NCI-H2081 (cell line): ENCODE data around the gene RIMBP2.
A peak's percentile ranks its signal among the peaks of the same experiment; 100 is the strongest.
"Not testable (repeated sequence)": the region's sequence is repeated elsewhere in the genome, so short reads cannot be mapped to it uniquely, and the experiment has no call there.

Source experiments
- DNase-seq, 2 experiments: peaks; one replicate each; lab custom pipeline; 2025; lab: John Stamatoyannopoulos, UW

RIMBP2 gene, protein sequence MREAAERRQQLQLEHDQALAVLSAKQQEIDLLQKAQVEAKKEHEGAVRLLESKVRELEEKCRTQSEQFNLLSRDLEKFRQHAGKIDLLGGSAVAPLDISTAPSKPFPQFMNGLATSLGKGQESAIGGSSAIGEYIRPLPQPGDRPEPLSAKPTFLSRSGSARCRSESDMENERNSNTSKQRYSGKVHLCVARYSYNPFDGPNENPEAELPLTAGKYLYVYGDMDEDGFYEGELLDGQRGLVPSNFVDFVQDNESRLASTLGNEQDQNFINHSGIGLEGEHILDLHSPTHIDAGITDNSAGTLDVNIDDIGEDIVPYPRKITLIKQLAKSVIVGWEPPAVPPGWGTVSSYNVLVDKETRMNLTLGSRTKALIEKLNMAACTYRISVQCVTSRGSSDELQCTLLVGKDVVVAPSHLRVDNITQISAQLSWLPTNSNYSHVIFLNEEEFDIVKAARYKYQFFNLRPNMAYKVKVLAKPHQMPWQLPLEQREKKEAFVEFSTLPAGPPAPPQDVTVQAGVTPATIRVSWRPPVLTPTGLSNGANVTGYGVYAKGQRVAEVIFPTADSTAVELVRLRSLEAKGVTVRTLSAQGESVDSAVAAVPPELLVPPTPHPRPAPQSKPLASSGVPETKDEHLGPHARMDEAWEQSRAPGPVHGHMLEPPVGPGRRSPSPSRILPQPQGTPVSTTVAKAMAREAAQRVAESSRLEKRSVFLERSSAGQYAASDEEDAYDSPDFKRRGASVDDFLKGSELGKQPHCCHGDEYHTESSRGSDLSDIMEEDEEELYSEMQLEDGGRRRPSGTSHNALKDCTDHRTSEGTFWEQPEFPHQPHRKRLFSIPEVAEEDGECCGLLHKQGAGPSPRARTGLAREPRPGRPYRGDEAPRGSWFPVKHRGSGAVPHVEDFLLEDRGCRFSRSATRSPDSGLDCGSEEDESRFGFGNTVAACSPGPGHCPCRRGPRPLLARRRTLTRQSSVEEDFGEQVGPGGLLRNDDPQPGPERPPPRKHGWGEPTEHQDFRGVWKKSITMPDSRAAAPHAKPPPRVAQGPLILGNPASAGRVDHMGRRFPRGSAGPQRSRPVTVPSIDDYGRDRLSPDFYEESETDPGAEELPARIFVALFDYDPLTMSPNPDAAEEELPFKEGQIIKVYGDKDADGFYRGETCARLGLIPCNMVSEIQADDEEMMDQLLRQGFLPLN (N-terminal part only)

DNA sequence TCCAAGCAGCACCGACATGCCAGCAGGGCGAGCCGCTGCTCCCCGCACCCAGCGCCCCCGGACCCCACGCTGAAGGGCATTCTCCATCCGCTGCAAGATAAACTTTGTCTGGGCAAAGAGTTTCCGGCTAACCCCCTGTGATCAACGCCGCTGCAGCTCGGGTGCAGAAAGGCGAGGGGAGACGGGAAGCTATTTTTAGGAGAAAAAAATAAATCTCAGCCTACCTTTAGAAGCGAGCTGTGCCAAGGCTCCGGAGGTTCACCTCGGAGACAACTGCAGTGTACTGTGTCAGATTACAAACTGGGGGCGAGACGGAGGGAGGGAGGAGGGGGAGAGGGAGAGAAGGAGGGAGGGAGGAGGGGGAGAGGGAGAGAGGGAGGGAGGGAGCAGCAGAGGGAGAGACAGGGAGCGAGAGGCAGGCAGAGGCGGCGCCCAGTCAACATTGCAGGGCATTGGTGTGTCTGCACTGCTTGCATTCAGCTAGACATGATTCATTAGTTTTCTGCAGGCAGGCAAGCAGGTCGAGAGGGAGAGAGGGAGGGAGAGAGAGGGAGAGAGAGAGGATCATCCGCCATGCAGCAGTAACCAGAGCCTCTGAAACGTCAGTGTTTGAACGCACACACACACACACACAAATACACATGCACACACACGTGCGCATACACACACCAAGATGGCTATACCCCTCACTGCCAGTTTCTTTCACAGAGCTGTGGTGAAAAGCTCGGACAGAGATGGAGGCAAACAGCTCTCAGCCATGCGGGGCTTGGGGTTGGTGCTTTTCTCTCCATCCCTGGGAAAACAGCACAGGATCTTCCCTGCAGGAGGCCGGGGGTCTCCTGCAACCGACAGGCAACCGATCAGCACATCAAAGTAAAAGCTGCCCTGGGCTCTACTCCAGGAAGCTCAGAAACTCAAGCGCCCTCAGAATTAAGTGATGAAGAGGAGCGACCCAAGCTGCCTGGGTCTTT is at the start of gene RIMBP2:
Gene RIMBP2, minus strand, starts transcription at position 302 of the 971 bp plus-strand sequence. CDS start 237,286 bp downstream, outside the sequence.
- DNase-seq = peak; percentile 36 to 55

DNA sequence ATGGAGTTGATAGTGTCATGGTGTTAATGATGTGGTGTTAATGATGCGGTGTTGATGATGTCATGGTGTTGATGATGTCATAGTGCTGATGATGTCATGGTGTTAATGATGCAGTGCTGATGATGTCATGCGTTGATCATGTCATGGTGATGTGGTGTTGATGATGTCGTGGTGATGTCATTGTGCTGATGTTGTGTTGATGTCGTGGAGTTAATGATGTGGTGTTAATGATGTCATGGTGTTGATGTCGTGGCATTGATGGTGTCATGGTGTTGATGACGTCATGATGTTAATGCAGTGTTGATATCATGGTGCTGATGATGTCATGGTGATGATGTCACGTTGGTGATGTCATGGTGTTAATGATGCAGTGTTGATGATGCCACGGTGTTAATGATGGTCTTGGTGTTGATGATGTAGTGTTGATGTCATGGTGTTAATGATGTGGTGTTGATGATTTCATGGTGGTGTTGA is 49.1 kb upstream of the RIMBP2 start:
- no peak for DNase-seq

DNA sequence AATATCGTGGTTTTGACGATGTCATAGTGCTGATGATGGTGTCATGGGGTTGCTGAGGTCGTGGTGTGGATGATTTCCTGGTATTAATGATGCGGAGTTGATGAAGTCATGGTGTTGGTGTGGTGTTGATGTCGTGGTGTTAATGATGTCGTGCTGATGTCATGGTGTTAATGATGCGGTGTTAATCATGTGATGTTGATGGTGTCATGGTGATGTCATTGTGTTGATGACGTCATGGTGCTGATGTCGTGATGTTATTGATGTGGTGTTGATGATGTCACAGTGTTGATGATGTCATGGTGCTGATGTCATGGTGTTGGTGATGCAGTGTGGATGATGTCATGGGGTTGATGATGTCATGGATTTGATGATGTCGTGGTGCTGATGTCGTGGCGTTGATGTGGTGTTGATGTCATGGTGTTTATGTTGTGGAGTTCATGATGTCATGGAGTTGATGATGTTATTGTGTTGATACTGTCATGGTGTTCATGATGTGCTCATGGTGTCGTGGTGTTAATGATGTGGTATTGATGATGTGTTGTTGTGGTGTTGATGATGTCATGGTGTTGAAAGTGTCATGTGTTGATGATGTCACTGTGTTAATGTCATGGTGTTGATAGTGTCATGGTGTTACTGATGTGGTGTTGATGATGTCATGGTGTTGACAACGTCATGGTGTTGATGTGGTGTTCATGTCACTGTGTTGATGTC is 48.5 kb upstream of the RIMBP2 start:
- DNase-seq = no peak

DNA sequence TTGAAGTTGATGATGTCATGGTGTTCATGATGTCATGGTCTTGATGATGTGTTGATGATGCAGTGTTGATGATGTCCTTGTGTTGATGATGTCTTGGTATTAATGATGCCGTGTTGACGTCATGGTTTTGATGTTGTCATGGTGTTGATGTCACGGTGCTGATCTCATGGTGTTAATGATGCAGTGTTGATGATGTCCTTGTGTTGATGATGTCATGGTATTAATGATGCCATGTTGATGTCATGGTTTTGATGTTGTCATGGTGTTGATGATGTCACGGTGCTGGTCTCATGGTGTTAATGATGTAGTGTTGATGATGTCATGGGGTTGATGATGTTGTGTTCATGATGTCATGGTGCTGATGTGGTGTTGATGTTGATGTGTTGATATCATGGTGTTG is 48.0 kb upstream of the RIMBP2 start:
- no peak for DNase-seq

DNA sequence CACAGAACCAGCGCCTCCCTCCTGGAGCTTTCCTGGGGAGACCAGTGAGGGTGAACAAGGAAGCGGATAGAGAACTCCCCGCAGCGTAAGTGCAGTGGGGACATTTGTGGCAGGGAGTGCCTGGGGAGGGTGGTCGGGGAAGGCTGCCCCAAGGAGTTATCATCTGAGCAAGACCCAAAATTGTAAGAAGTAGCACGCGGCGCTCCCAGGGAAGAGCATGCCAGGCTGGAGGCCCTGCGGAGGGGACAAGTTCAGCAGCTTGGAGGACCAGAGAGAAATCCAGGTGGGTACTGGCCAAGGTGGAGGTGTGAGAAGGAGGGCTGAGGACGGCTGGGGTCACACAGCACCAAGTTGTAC is 46.2 kb upstream of the RIMBP2 start:
- DNase-seq = peak in 1 of 2 experiments; percentile 11

DNA sequence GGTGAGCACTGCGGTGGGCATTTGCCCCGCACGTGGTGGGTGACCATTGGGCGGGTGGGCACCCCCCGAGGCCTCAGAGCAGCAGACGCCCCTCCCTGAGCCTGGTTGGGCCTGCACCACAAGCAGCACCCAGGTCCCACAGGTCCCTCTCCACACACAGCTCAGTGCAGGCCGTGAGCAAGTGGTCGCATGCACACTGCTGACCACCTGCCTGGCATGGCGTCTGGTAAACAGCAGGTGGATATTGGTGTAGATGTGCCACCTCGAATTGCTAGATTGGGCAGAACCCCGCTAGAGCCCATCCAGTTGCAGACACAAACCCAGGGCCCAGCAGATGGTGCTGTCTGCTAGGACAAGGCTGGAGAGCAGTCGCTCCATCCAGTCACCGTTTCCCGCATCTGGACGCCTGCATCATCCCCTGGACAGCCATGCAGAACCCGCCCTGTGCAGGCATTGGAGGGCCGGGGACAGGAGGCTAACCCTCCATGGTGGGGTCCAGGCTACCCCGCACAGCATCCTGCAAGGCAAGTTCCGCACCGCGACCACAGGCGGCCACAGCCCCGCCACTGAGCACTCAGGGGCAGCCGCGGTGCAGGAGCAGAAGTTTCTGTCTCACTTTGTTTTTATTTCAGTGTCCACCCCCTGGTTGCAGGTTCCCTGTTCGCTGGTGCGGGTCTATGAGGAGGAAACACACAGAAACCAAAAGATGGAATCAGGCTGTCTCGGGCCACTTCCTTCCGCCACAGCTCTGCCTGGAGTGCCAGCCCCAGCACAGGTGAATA is 45.6 kb upstream of the RIMBP2 start:
- DNase-seq = peak; percentile 59 to 63

DNA sequence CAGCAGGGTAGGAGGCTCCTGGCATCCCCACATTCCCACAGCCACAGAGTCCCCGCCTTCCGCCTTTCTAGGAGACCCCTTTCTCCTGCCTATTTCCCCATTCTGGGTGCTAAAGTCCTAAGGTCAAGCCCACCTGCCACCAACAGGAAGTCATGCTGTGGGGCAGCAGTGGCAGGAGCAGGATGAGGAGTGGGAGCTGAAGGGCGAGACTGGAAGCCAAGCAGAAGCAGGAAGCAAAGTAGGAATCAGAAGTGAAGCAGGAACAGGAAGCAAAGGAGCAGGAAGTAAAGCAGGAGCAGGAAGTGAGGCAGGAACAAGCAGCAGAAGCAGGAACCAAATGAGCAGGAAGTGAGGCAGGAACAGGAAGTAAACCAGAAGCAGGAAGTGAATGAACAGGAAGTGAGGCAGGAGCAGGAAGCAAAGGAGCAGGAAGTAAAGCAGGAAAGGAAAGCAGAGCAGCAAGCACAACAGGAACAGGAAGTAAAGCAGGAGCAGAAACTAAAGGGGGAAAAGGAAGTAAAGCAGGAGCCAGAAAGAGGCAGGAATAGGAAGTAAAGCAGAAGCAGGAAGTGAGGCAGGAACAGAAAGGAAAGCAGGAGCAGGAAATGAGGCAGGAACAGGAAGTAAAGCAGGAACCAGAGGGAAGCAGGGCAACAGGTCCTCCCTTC is 38.3 kb upstream of the RIMBP2 start:
- no peak for DNase-seq

DNA sequence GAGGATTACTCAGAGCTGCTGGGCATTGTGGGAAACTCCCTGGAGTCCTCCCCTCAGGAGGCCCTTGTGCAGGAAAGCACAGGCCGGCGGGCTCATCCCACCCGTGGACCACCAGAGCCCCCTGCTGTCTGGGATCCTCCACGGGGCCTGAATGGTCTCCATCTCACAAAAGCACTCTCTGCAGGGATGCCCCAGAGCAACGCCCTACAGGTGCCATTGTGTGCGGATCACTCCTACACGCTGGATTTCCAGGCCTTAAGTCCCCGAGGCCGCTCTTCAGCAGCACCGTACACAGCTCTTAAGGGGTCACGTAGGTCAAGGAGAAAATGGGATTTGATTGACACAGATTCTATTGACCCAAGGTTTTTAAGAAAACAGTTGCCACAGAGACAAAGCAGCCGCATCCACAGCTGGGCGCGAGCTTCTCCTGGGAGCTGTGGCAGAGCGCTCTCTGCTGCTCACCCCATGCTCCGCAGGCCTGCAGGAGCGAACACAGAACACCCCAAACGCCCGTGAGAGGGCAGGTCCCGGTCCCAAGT is 36.7 kb upstream of the RIMBP2 start:
- DNase-seq = no peak

DNA sequence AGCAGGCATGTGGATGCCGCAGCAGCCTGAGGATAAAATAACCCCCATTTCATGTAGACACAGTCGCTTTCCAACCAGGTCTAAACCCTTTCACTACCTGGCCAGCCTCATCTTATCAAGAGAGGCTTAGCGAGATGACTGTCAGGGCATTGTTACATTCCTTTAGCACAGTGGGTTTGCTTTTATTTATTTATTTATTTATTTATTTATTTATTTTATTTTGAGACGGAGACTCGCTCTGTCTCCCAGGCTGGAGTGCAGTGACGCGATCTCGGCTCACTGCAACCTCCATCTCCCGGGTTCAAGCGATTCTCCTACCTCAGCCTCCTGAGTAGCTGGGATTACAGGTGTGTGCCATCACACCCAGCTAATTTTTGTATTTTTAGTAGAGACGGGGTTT is 35.9 kb upstream of the RIMBP2 start:
- DNase-seq = not testable (repeated sequence)

DNA sequence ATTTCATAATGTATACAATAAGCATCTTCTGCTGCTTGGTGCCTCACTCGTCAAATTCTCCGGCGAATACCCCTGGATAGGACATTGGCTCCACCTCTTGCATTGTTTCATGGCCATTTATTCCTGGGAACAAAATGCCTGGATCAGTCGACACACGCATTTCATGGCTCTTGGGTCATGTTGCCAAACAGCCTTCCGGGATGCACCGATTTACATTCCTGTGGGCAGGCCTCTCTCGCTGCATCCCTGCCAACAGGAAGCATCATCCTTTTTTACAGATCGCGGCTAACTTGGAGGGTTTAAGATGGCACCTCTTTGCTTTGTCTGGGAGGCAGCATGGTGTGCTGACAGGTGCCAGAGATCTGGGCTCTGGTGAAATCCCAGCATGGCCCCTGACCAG is 32.7 kb upstream of the RIMBP2 start:
- DNase-seq = no peak

DNA sequence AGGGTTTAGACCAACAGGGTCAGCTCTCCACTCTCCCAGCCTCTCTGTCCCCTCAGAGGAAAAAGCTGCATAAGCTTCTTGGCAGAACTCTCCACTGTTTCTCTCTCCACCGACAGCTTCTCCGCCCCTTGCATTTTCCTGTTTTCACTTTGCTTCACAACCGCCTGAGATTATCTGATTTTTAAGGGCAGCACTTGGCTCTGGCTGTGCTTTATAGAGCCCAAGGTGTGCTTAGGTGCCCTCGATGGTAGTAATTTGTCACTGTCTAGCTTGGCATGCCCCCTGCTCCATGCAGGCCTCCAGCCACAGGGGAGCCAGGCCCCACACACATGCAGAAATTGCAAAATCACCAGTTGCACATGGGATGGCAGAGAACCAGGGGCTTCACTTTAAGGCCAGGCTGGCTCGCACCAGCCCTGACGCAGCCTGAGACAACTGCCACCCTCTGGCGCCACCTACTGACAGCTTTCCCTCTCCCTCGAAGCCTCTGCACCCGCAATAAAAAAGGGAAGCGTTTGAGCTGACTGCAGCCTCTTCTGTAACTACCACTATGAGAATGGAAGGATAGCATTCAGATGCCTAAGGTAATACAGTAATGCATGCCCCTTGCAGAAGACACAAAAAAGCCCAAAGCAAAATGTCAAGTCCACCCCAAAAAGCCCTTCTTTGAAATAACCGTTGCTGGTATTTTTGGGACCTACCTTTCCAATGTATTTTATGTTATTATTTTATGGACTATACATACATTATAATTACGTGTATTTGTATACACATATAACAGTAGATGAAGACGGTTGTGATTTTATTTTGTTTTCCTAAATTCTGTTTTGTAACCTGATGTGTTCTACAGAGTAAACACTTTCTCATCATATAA is 32.0 kb upstream of the RIMBP2 start:
- peak; percentile 79 to 80 for DNase-seq

DNA sequence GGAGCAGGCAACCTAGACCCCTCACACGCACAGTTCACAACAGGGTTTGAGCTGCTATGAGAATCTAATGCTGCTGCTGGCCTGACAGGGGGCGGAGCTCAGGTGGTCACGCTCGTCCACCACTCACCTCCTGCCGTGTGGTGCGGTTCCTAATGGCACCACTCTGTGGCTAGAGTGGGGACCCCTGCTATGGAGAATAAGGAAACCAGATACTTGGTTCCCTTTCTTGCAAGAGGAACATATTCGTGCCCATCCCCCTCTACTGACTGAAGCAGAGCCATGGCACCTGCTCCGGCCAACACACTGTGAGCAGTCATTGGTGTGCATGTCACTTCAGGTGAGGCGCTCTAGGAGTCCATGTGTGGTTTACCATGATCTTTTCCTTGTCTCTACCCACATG is 30.4 kb upstream of the RIMBP2 start:
- no peak for DNase-seq

DNA sequence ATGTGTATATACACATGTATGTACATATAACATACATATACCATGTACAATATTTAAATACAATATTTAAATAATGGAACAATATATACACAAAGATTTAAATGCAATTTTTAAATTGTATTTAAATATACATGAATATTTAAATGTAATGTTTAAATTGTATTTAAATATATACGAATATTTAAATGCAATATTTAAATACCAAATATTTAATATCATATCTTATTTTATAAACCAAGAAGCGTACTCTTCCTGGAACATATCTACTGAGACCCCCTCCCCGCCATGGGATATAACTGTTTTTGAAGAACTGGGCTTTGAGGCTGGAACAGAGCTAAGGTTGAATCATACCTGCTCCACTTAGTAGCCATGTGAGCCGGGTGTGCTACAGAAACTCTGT is 29.8 kb upstream of the RIMBP2 start:
- DNase-seq = no peak

DNA sequence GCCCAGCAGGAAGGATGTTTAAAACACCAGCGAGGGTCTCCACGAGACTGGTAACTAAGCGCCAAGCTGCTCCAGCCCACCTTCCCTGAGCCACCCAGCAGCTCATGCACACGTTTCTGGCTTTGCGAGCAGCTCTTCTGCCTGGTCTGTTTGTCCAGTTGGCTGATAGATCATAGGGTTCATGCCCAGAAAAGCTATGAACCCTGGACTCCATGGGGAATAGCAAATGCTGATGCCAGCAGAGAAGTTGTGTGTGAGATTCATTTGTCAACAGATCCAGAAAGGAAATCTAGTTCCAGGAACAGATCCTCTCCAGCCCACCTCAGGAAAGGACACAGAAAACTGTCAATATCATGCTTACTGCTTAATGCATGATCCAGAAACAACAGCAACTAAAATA is 28.2 kb upstream of the RIMBP2 start:
- DNase-seq = no peak

DNA sequence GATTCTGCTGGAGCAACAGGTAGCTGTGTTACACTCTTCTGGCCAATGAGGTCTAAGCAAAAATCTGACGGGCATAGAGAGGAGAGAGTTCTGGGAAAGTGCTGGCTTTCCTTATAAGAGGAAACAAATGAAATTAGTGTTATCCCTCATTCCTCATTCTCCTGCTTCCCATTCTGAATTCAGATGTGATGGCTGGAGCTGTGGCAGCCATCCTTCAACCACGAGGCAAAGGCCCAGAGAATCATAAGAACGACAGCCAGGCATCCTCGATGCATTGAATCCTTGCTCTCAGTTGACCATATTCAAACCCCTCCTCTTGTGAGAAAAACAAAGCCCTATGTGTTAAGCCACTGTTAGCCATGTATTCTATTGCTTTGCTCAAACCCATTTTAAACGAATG is 27.5 kb upstream of the RIMBP2 start:
- DNase-seq = no peak

DNA sequence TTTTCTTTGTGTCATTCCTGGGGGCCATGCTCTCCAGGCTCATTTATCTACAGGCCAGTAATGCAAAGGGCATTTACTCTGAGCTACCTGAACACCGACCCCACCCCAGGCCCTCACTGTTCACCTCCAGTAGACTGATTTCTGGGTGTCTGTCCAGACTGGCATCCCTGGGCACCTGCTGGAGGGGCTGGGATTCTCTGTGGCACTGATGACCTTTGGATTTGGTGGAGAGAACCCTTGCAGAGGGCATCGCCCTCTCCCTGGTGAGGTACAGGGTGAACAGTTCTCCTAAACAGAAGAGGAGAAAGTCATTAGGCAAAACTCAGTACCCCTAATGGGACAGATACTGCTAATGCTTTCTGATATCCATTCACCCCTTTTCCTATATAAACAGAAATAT is 27.1 kb upstream of the RIMBP2 start:
- no peak for DNase-seq

DNA sequence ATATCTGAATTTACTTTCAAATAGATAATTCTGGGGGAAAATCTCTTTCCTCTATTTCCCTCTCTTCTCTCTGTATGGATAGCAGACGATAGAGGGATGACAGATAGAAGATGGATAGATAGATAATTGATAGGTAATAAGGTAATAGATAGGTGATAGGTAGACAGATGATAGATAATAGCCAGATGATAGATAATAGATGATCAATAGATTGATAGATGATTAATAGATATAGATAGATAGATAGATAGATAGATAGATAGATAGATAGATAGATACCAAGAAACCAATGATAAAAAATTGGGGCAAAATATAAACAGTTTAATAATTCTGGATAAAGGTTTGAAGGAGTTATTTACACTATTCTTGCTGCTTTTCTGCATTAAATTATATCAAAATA is 26.6 kb upstream of the RIMBP2 start:
- no peak for DNase-seq

DNA sequence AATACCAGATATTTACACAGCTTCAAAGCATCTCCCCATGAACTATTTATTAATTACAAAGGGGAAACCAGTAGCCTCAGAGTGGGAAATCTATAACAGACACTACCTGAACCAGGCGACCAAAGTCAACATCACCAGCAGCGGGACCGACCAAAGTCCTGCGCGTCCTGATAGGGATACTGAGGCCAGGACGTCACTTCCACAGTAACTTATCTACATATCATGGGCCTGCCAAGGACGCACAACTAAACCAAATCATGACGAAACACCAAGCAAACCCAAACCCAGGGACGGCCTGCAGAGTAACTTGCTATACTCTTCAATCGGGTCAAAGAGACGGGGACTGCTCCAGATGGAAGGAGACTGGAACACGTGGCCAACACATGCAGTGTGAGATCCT is 26.0 kb upstream of the RIMBP2 start:
- DNase-seq = no peak
